IMR-90 (cell line): ENCODE measurements around the gene ARSH. TPM values are rescaled to one million over a fixed set of nuclear protein-coding genes. Genes with fewer than 3 reads are reported as not detected.

Experiments used
- ATAC-seq: fragments of 200-7000 bp; cut with Tn5 transposase; 2 replicates; pipeline ENCODE4 v1.9.1; 2020; ENCODE audit warnings: low read depth, mild to moderate bottlenecking, moderate library complexity
- BruUV-seq: library from RNA; stranded (reverse); fragments of 400-500 nt; replicated peaks from 2 replicates; lab custom pipeline; 2021; lab: Mats Ljungman, UMichigan
- CTCF ChIA-PET: fragments of 300-600 bp; formaldehyde crosslinking; extraction: SDS; loops from one replicate; lab custom pipeline; 2021; ENCODE audit warnings: antibody characterized with exemption; lab: Yijun Ruan, JAX
- POLR2A ChIA-PET: fragments of 300-600 bp; sonication (Branson Sonifier 250); formaldehyde crosslinking; loops from one replicate; lab custom pipeline; 2022; ENCODE audit warnings: antibody characterized with exemption; ENCODE audit not compliant: unreplicated experiment; lab: Charles Lee
- DNase-seq: peaks from one replicate; pipeline ENCODE4 v3.0.0; 2013
- H2AFZ ChIP-seq: replicated peaks from 2 replicates; pipeline ENCODE3; 2013; ENCODE audit warnings: low read length, mild to moderate bottlenecking; ENCODE audit not compliant: poor library complexity
- H2AK5ac ChIP-seq: 2 replicates; pipeline ENCODE4 v1.6.1; 2013; ENCODE audit warnings: low read depth, low read length, inconsistent platforms
- H2AK9ac ChIP-seq: replicated peaks from 2 replicates; pipeline ENCODE3; 2013; ENCODE audit warnings: mild to moderate bottlenecking, low read depth, low read length, moderate library complexity; ENCODE audit not compliant: poor library complexity
- H2BK120ac ChIP-seq: 2 replicates; pipeline ENCODE4 v1.6.1; 2013; ENCODE audit warnings: low read depth, low read length, inconsistent platforms
- H2BK15ac ChIP-seq: 3 replicates; pipeline ENCODE4 v1.6.1; 2013; ENCODE audit warnings: low read depth, low read length, inconsistent platforms
- H2BK20ac ChIP-seq: 2 replicates; pipeline ENCODE4 v1.6.1; 2013; ENCODE audit warnings: low read depth, mild to moderate bottlenecking, inconsistent platforms, low read length, moderate library complexity
- H2BK5ac ChIP-seq: 2 replicates; pipeline ENCODE4 v1.6.1; 2013; ENCODE audit warnings: mild to moderate bottlenecking, low read depth, low read length, inconsistent platforms; ENCODE audit not compliant: poor library complexity, severe bottlenecking
- H3K14ac ChIP-seq: replicated peaks from 2 replicates; pipeline ENCODE4 v1.6.1; 2013; ENCODE audit warnings: low read depth, low read length, inconsistent platforms
- H3K18ac ChIP-seq: 2 replicates; pipeline ENCODE4 v1.6.1; 2013; ENCODE audit warnings: low read depth, low read length, control low read depth
- H3K23ac ChIP-seq: 2 replicates; pipeline ENCODE4 v1.6.1; 2013; ENCODE audit warnings: low read depth, low read length, inconsistent platforms
- H3K27ac ChIP-seq: 2 replicates; pipeline ENCODE4 v1.5.1; 2013; ENCODE audit warnings: mild to moderate bottlenecking, control low read depth, low read length; ENCODE audit not compliant: insufficient read depth
- H3K27me3 ChIP-seq: 2 replicates; pipeline ENCODE4 v1.6.1; 2013; ENCODE audit warnings: low read length; ENCODE audit not compliant: control insufficient read depth, insufficient read depth
- H3K36me3 ChIP-seq: 2 replicates; pipeline ENCODE4 v1.6.1; 2013; ENCODE audit warnings: low read length, mixed read lengths; ENCODE audit not compliant: control insufficient read depth, insufficient read depth
- H3K4ac ChIP-seq: 2 replicates; pipeline ENCODE4 v1.6.1; 2013; ENCODE audit warnings: low read depth, low read length, inconsistent platforms
- H3K4me1 ChIP-seq: 2 replicates; pipeline ENCODE4 v1.6.1; 2013; ENCODE audit warnings: low read length, mixed read lengths; ENCODE audit not compliant: control insufficient read depth, insufficient read depth
- H3K4me2 ChIP-seq: 2 replicates; pipeline ENCODE4 v1.6.1; 2013; ENCODE audit warnings: low read depth, mild to moderate bottlenecking, control low read depth, low read length, moderate library complexity
- H3K4me3 ChIP-seq: 2 replicates; pipeline ENCODE4 v1.5.1; 2013; ENCODE audit warnings: low read depth, mild to moderate bottlenecking, control low read depth, low read length, moderate library complexity; ENCODE audit not compliant: insufficient read depth
- H3K56ac ChIP-seq: 2 replicates; pipeline ENCODE4 v1.6.1; 2013; ENCODE audit warnings: low read length, inconsistent platforms; ENCODE audit not compliant: insufficient read depth; ENCODE audit errors: extremely low read depth
- H3K79me1 ChIP-seq, 2 experiments: 2 replicates each; pipeline ENCODE4 v1.6.1; 2013; ENCODE audit warnings: low read length in 2 of 2, inconsistent platforms in 1 of 2, low read depth in 1 of 2
- H3K9ac ChIP-seq: 2 replicates; pipeline ENCODE4 v1.6.1; 2013; ENCODE audit warnings: low read depth, low read length, control low read depth
- H3K9me1 ChIP-seq: 2 replicates; pipeline ENCODE4 v1.6.1; 2013; ENCODE audit warnings: low read length, inconsistent platforms; ENCODE audit not compliant: insufficient read depth
- H3K9me3 ChIP-seq: 2 replicates; pipeline ENCODE4 v1.6.1; 2013; ENCODE audit warnings: low read length; ENCODE audit not compliant: control insufficient read depth, insufficient read depth
- H4K20me1 ChIP-seq: 2 replicates; pipeline ENCODE4 v1.6.1; 2013; ENCODE audit warnings: low read length, inconsistent platforms; ENCODE audit not compliant: insufficient read depth
- H4K5ac ChIP-seq: 2 replicates; pipeline ENCODE4 v1.6.1; 2013; ENCODE audit warnings: mild to moderate bottlenecking, low read depth, low read length, control low read depth
- H4K8ac ChIP-seq, 2 experiments: 2 replicates each; pipeline ENCODE4 v1.6.1; 2013; ENCODE audit warnings: low read depth in 2 of 2, low read length in 2 of 2, control low read depth in 1 of 2, inconsistent platforms in 1 of 2
- H4K91ac ChIP-seq: 2 replicates; pipeline ENCODE4 v1.6.1; 2013; ENCODE audit warnings: low read depth, low read length, inconsistent platforms; ENCODE audit not compliant: insufficient read depth
- CHD1 ChIP-seq: IDR thresholded peaks from 2 replicates; pipeline ENCODE4 v1.6.1; 2012; ENCODE audit warnings: low read depth, low read length, improper control_type of control experiment
- ELK1 ChIP-seq: fragments of 150-350 bp; IDR thresholded peaks from 2 replicates; pipeline ENCODE4 v1.6.1; 2016; ENCODE audit warnings: low read depth, mild to moderate bottlenecking, low read length, moderate library complexity, borderline replicate concordance
- MAFK ChIP-seq: IDR thresholded peaks from 2 replicates; pipeline ENCODE4 v1.6.1; 2012; ENCODE audit warnings: low read depth, low read length, improper control_type of control experiment
- MAZ ChIP-seq: IDR thresholded peaks from 2 replicates; pipeline ENCODE4 v1.6.1; 2012; ENCODE audit warnings: low read depth, mild to moderate bottlenecking, low read length, improper control_type of control experiment, moderate library complexity, borderline replicate concordance
- RCOR1 ChIP-seq: IDR thresholded peaks from 2 replicates; pipeline ENCODE4 v1.6.1; 2012; ENCODE audit warnings: mild to moderate bottlenecking, low read length, improper control_type of control experiment; ENCODE audit not compliant: insufficient replicate concordance
- USF2 ChIP-seq: fragments of 150-350 bp; IDR thresholded peaks from 2 replicates; pipeline ENCODE4 v1.6.1; 2017; ENCODE audit warnings: mild to moderate bottlenecking, antibody characterized with exemption, low read length, low read depth
- WGBS, 2 experiments: methylation state at CpG; one replicate each; pipeline versions ENCODE4 v1.1.5 to v1.1.7; 2013; ENCODE audit warnings: missing lambda C conversion rate in 2 of 2; ENCODE audit not compliant: insufficient read length in 1 of 2; ENCODE audit errors: extremely low coverage in 2 of 2; 5-methylcytosine and 5-hydroxymethylcytosine counted together
- dilution Hi-C: fragments of 300-500 bp; cut with HindIII; formaldehyde crosslinking; loops from one replicate; pipeline ENCODE4 v1.14.3; 2018; ENCODE audit warnings: low sequenced_read_pairs; ENCODE audit not compliant: unreplicated experiment
- in situ Hi-C: fragments of 300-500 bp; cut with MboI; formaldehyde crosslinking; loops from 3 replicates; pipeline ENCODE4 v1.14.3; 2019; ENCODE audit warnings: low sequenced_read_pairs, inconsistent platforms, mixed read lengths
- intact Hi-C: fragments of 100-400 bp; cut with micrococcal nuclease; formaldehyde crosslinking; loops from 2 replicates; pipeline ENCODE4 v1.10.0; 2022
- polyA plus RNA-seq, 3 experiments: library from polyadenylated mRNA; depleted of rRNA; stranded (reverse); fragments of >200 nt; gene quantifications; 2 replicates each; pipeline ENCODE4 v1.2.3, GENCODE V29; 2012; ENCODE audit warnings: low replicate concordance in 1 of 3
- total RNA-seq: library from RNA; depleted of rRNA; stranded (reverse); fragments of >200 nt; gene quantifications from 2 replicates; pipeline ENCODE4 v1.2.3, GENCODE V29; 2012

ARSH gene
- total and polyA plus RNA-seq, 2 of the 4 experiments (the other 2 are of a cell fraction), result not detected

GRCh38 chrX:2960861-2961515, 45.4 kb upstream of the ARSH start:
- DNase-seq (no peak), ATAC-seq (no peak)
- no TSS peak for BruUV-seq
- Histone ChIP-seq H3K27me3 (no peaks in the 10 kb centered on the region), H2BK20ac (no peak overlapping the region), H4K8ac (no peak overlapping the region), H3K14ac (no peak overlapping the region), H3K4me2 (no peak overlapping the region), H3K27ac (no peak overlapping the region), H3K4me3 (no peak overlapping the region), H3K9ac (no peak overlapping the region), H2BK15ac (no peak overlapping the region), H3K18ac (no peak overlapping the region), H3K23ac (no peak overlapping the region), H4K91ac (no peak overlapping the region), H4K20me1 (no peaks in the 10 kb centered on the region), H3K79me1 (no peaks in the 10 kb centered on the region), H3K4me1 (peaks cover 1% of the 10 kb centered on the region; the same call in 1 of the 2 replicates), H2AK9ac (no peak overlapping the region), H2AFZ (no peak overlapping the region), H2BK5ac (no peak overlapping the region), H3K4ac (no peak overlapping the region), H3K56ac (no peak overlapping the region), H3K9me3 (no peaks in the 10 kb centered on the region), H2AK5ac (no peak overlapping the region), H2BK120ac (no peak overlapping the region), H3K9me1 (no peaks in the 10 kb centered on the region), H4K5ac (no peak overlapping the region), H3K36me3 (no peaks in the 10 kb centered on the region)
- in situ Hi-C loops, result no loop called here
- 76% methylated on average over 8 of the region's 14 CpGs; no CpG with 5 or more reads in 1 of the 2 experiments for WGBS, 2 experiments
- POLR2A ChIA-PET, result no interaction called here
- intact Hi-C loops, result no loop called here
- CTCF ChIA-PET, result no interaction called here
- TF ChIP-seq CHD1, result no peak
- TF ChIP-seq USF2, result no peak
- no peak for TF ChIP-seq RCOR1
- TF ChIP-seq MAFK, result no peak
- TF ChIP-seq ELK1, result no peak
- no peak for TF ChIP-seq MAZ
- dilution Hi-C loops, result no loop called here
